H7 (cell line): ENCODE data around the gene FGD4. TPM values are rescaled to one million over a fixed set of nuclear protein-coding genes. Genes with fewer than 3 reads are reported as not detected.

Experiments
- DNase-seq: peaks from one replicate; pipeline ENCODE4 v3.0.0; 2012
- H3K27me3 ChIP-seq: 2 replicates; pipeline ENCODE4 v1.6.0; 2011; ENCODE audit warnings: mild to moderate bottlenecking, low read length; ENCODE audit not compliant: control insufficient read depth, insufficient read depth
- H3K36me3 ChIP-seq: replicated peaks from 2 replicates; pipeline ENCODE4 v1.5.1; 2011; ENCODE audit warnings: low read length; ENCODE audit not compliant: control insufficient read depth, insufficient read depth
- H3K4me3 ChIP-seq: 2 replicates; pipeline ENCODE4 v1.5.1; 2011; ENCODE audit warnings: low read depth, mild to moderate bottlenecking, control low read depth, low read length, moderate library complexity; ENCODE audit not compliant: insufficient read depth
- total RNA-seq: library from RNA; depleted of rRNA; stranded (reverse); fragments of >200 nt; shearing (Covaris generic); gene quantifications from 2 replicates; pipeline ENCODE4 v1.2.3, GENCODE V29; 2014

FGD4 gene
- total RNA-seq, 1 experiment from 2014 or later, result 24.0 TPM

GRCh38 chr12:32431025-32431424 lies 31.7 kb downstream of the FGD4 start:
- Histone ChIP-seq H3K27me3 (no peaks in the 10 kb centered on the region), H3K4me3 (no peak overlapping the region), H3K36me3 (peaks cover 2% of the 10 kb centered on the region; the same call in 1 of the 2 replicates)
- no peak for DNase-seq

- H3K27me3 ChIP-seq, result no peaks in the 10 kb centered on the region
- no peak overlapping the region for H3K4me3 ChIP-seq
- no peak for DNase-seq
- H3K36me3 ChIP-seq, result no peaks in the 10 kb centered on the region; the same call in 1 of the 2 replicates
These were observed 36.8 kb downstream of the FGD4 start for GRCh38 chr12:32435921-32436705.

- H3K4me3 ChIP-seq, result no peak overlapping the region
- no peak for DNase-seq
- H3K27me3 ChIP-seq, result no peaks in the 10 kb centered on the region
- H3K36me3 ChIP-seq, result no peaks in the 10 kb centered on the region; the same call in 1 of the 2 replicates
These were observed 37.7 kb downstream of the FGD4 start for GRCh38 chr12:32437095-32437515.

GRCh38 chr12:32440120-32440865 lies 40.9 kb downstream of the FGD4 start:
- Histone ChIP-seq H3K36me3 (no peaks in the 10 kb centered on the region; the same call in 1 of the 2 replicates), H3K27me3 (no peaks in the 10 kb centered on the region), H3K4me3 (no peak overlapping the region)
- DNase-seq, result no peak

- no peaks in the 10 kb centered on the region for H3K27me3 ChIP-seq
- no peak for DNase-seq
- no peaks in the 10 kb centered on the region; the same call in 1 of the 2 replicates for H3K36me3 ChIP-seq
- H3K4me3 ChIP-seq, result no peak overlapping the region
These were observed 44.1 kb downstream of the FGD4 start for GRCh38 chr12:32443491-32443890.

- DNase-seq, result no peak
- Histone ChIP-seq H3K36me3 (no peaks in the 10 kb centered on the region; the same call in 1 of the 2 replicates), H3K27me3 (no peaks in the 10 kb centered on the region), H3K4me3 (no peak overlapping the region)
These were observed 45.5 kb downstream of the FGD4 start for GRCh38 chr12:32444895-32445294.

- no peak overlapping the region for H3K4me3 ChIP-seq
- no peaks in the 10 kb centered on the region; the same call in 1 of the 2 replicates for H3K36me3 ChIP-seq
- no peaks in the 10 kb centered on the region for H3K27me3 ChIP-seq
- no peak for DNase-seq
These were observed 46.0 kb downstream of the FGD4 start for GRCh38 chr12:32445356-32445755.

- Histone ChIP-seq H3K27me3 (no peaks in the 10 kb centered on the region), H3K36me3 (no peaks in the 10 kb centered on the region), H3K4me3 (no peak overlapping the region)
- DNase-seq, result no peak
These were observed 47.2 kb downstream of the FGD4 start for GRCh38 chr12:32446316-32447119.

- DNase-seq, result no peak
- H3K4me3 ChIP-seq, result no peak overlapping the region
- H3K36me3 ChIP-seq, result no peaks in the 10 kb centered on the region
- no peaks in the 10 kb centered on the region for H3K27me3 ChIP-seq
These were observed 49.2 kb downstream of the FGD4 start for GRCh38 chr12:32448586-32448985.

GRCh38 chr12:32450363-32450762 lies 51.0 kb downstream of the FGD4 start:
- Histone ChIP-seq H3K4me3 (no peak overlapping the region), H3K27me3 (no peaks in the 10 kb centered on the region), H3K36me3 (no peaks in the 10 kb centered on the region)
- DNase-seq, result no peak

- Histone ChIP-seq H3K4me3 (no peak overlapping the region), H3K36me3 (no peaks in the 10 kb centered on the region), H3K27me3 (no peaks in the 10 kb centered on the region)
- no peak for DNase-seq
These were observed 51.4 kb downstream of the FGD4 start for GRCh38 chr12:32450768-32451167.

GRCh38 chr12:32451816-32452215 lies 52.5 kb downstream of the FGD4 start:
- Histone ChIP-seq H3K27me3 (no peaks in the 10 kb centered on the region), H3K4me3 (no peak overlapping the region)
- DNase-seq, result no peak

GRCh38 chr12:32454075-32454474 lies 54.7 kb downstream of the FGD4 start:
- DNase-seq, result no peak

More at GRCh38 chr12:32451816-32452215, 52.5 kb downstream of the FGD4 start:
- no peaks in the 10 kb centered on the region for H3K36me3 ChIP-seq

GRCh38 chr12:32454866-32455265 lies 55.5 kb downstream of the FGD4 start:
- Histone ChIP-seq H3K4me3 (no peak overlapping the region), H3K27me3 (no peaks in the 10 kb centered on the region), H3K36me3 (no peaks in the 10 kb centered on the region)
- DNase-seq, result no peak

More at GRCh38 chr12:32454075-32454474, 54.7 kb downstream of the FGD4 start:
- Histone ChIP-seq H3K36me3 (no peaks in the 10 kb centered on the region), H3K27me3 (no peaks in the 10 kb centered on the region), H3K4me3 (no peak overlapping the region)
